Hepatocyte (in vitro differentiated cells): ENCODE results near the gene CPD. TPM values are rescaled to one million over a fixed set of nuclear protein-coding genes. Genes with fewer than 3 reads are reported as not detected.

Source experiments
- DNase-seq: peaks from one replicate; pipeline ENCODE4 v3.0.0-alpha.2; 2016; ENCODE audit warnings: low spot score
- H2AFZ ChIP-seq: fragments of 200-600 bp; sonication (generic); 2 replicates; pipeline ENCODE4 v1.6.0; 2016; ENCODE audit warnings: antibody characterized with exemption, mild to moderate bottlenecking
- H3K27ac ChIP-seq: fragments of 200-600 bp; sonication (generic); 2 replicates; pipeline ENCODE4 v1.5.1; 2016; ENCODE audit warnings: mild to moderate bottlenecking
- H3K27me3 ChIP-seq: fragments of 200-600 bp; sonication (generic); 2 replicates; pipeline ENCODE4 v1.6.1; 2016
- H3K36me3 ChIP-seq: fragments of 200-600 bp; sonication (generic); replicated peaks from 2 replicates; pipeline ENCODE4 v1.5.1; 2016; ENCODE audit warnings: low read depth; ENCODE audit not compliant: insufficient read depth
- H3K4me1 ChIP-seq: fragments of 200-600 bp; sonication (generic); 2 replicates; pipeline ENCODE4 v1.5.1; 2016; ENCODE audit warnings: mild to moderate bottlenecking, moderate library complexity; ENCODE audit not compliant: insufficient read depth
- H3K4me2 ChIP-seq: fragments of 200-600 bp; sonication (generic); 2 replicates; pipeline ENCODE4 v1.6.0; 2016
- H3K4me3 ChIP-seq: fragments of 200-600 bp; sonication (generic); 2 replicates; pipeline ENCODE4 v1.5.1; 2016; ENCODE audit warnings: mild to moderate bottlenecking
- H3K79me2 ChIP-seq: fragments of 200-600 bp; sonication (generic); 2 replicates; pipeline ENCODE4 v1.6.0; 2017; ENCODE audit warnings: mild to moderate bottlenecking
- H3K9me2 ChIP-seq: fragments of 200-600 bp; sonication (generic); replicated peaks from 2 replicates; pipeline ENCODE4 v1.6.0; 2017; ENCODE audit warnings: mild to moderate bottlenecking; ENCODE audit not compliant: insufficient read depth
- H3K9me3 ChIP-seq: fragments of 200-600 bp; sonication (generic); 2 replicates; pipeline ENCODE4 v1.5.1; 2016; ENCODE audit warnings: low read depth, mild to moderate bottlenecking
- H4K20me1 ChIP-seq: fragments of 200-600 bp; sonication (generic); 2 replicates; pipeline ENCODE4 v1.6.0; 2016; ENCODE audit warnings: mild to moderate bottlenecking; ENCODE audit not compliant: insufficient read depth, poor library complexity, severe bottlenecking
- EZH2 ChIP-seq: fragments of 200-600 bp; sonication (generic); IDR thresholded peaks from 2 replicates; pipeline ENCODE4 v1.6.1; 2016; ENCODE audit warnings: antibody characterized with exemption, mild to moderate bottlenecking, borderline replicate concordance
- EZH2phosphoT487 ChIP-seq: fragments of 200-600 bp; sonication (generic); IDR thresholded peaks from one replicate; pipeline ENCODE4 v1.6.1; 2018; ENCODE audit warnings: antibody characterized with exemption, mild to moderate bottlenecking, low read depth, moderate library complexity; ENCODE audit not compliant: unreplicated experiment, severe bottlenecking
- WGBS: methylation state at CpG from one replicate; pipeline ENCODE4 v1.1.6; 2016; ENCODE audit warnings: low lambda C conversion rate; ENCODE audit errors: missing lambda C conversion rate; 5-methylcytosine and 5-hydroxymethylcytosine counted together
- polyA plus RNA-seq: library from polyadenylated mRNA; unstranded; fragments of >200 nt; fragmentation: Nextera tagmentation; extraction: Ambion mirVana; gene quantifications from 2 replicates; pipeline ENCODE4 v1.2.1, GENCODE V29; 2016
- total RNA-seq: library from RNA; depleted of rRNA; stranded (reverse); fragments of >200 nt; gene quantifications from 2 replicates; pipeline ENCODE4 v1.2.3, GENCODE V29; 2014
- TF ChIP-seq, protein P1 (sequence below): fragments of 200-600 bp; sonication (generic); IDR thresholded peaks from 2 replicates; pipeline ENCODE4 v1.5.1; 2016; ENCODE audit warnings: antibody characterized with exemption, mild to moderate bottlenecking; ENCODE audit not compliant: poor library complexity

Gene CPD
- total and polyA plus RNA-seq, 2 experiments from 2014 or later, result 20.7 to 80.6 TPM

DNA sequence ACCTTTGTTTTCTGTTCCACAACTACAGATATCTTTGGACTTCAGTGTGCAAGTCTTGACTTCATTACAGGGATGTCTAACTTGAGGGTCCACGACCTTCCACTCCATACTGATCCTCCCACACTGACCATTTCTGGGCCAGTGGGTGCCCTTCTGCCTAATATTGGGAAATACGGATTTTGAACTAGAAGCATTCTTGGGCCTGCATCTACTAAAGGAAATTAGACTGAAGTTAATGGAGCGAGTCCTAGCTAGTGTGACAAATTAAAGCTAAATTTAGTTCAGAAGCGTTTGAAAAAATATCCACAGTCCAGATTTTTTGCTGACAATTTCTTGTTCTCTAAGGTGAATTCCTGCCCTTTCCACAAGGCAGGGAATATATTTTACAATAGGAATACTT, 34.9 kb upstream of the CPD start:
- H3K36me3 ChIP-seq, result no peaks in the 10 kb centered on the region
- peak overlapping the region; percentile 87 for H3K27ac ChIP-seq
- no peaks in the 10 kb centered on the region for H3K9me2 ChIP-seq
- peak overlapping the region; percentile 58 for H2AFZ ChIP-seq
- DNase-seq, result no peak
- no peak overlapping the region for H3K4me3 ChIP-seq
- H3K4me1 ChIP-seq, result peaks cover 27% of the 10 kb centered on the region
- H3K27me3 ChIP-seq, result no peaks in the 10 kb centered on the region
- H3K4me2 ChIP-seq, result peak overlapping the region; percentile 68
- WGBS, result 94% methylated on average over 4 of the region's 4 CpGs
- no peaks in the 10 kb centered on the region for H4K20me1 ChIP-seq
- H3K79me2 ChIP-seq, result no peaks in the 10 kb centered on the region
- TF ChIP-seq, protein P1, sequence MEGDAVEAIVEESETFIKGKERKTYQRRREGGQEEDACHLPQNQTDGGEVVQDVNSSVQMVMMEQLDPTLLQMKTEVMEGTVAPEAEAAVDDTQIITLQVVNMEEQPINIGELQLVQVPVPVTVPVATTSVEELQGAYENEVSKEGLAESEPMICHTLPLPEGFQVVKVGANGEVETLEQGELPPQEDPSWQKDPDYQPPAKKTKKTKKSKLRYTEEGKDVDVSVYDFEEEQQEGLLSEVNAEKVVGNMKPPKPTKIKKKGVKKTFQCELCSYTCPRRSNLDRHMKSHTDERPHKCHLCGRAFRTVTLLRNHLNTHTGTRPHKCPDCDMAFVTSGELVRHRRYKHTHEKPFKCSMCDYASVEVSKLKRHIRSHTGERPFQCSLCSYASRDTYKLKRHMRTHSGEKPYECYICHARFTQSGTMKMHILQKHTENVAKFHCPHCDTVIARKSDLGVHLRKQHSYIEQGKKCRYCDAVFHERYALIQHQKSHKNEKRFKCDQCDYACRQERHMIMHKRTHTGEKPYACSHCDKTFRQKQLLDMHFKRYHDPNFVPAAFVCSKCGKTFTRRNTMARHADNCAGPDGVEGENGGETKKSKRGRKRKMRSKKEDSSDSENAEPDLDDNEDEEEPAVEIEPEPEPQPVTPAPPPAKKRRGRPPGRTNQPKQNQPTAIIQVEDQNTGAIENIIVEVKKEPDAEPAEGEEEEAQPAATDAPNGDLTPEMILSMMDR, result no peak
- TF ChIP-seq EZH2 (no peak), EZH2phosphoT487 (no peak)
- H3K9me3 ChIP-seq, result no peaks in the 10 kb centered on the region

DNA sequence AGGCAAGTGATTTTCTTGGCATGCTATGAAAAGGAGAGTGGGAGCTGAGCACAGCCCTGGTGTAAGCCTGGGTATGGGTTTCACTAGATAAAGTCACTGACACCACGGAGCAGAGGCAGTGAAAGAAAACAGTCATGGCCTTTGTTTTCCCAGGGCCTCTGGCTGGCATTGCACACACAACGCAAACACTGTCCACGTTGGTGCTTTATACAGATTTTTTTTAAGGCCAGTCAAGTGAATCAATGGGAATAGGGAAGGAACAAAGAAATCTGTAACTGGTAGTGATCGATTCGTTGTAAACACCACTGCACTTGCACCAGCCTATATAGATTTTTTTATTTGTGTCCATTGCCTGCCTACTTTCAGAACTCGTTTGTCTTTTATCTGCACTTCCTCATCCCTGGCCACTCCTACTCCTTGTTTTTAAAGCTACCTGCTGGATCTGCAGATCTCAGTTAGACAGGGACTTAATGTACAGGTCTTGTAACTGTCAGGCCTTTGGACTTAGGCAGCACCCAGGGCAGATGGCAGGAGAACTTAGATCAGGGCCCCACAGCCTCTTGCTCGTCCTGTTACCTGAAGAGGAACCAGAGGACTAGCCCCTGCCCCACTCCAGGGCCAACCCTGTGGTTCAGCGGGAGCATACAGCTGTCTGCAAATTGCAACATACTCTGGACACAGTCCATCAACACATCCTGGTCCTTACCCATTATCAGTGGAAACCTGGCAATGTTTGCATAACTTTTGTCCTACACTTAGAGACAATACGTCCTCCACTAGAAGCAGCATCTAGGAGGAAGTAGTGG, 34.2 kb upstream of the CPD start:
- DNase-seq, result peak; percentile 79
- no peaks in the 10 kb centered on the region for H3K79me2 ChIP-seq
- WGBS, result 37% methylated on average over 9 of the region's 9 CpGs
- no peaks in the 10 kb centered on the region for H3K27me3 ChIP-seq
- H3K4me2 ChIP-seq, result peak overlapping the region; percentile 68
- no peaks in the 10 kb centered on the region for H3K9me2 ChIP-seq
- no peaks in the 10 kb centered on the region for H3K36me3 ChIP-seq
- H3K27ac ChIP-seq, result peak overlapping the region; percentile 87
- H2AFZ ChIP-seq, result peak overlapping the region; percentile 58
- TF ChIP-seq, protein P1, result no peak
- no peak for TF ChIP-seq EZH2phosphoT487
- H4K20me1 ChIP-seq, result no peaks in the 10 kb centered on the region
- peaks cover 27% of the 10 kb centered on the region for H3K4me1 ChIP-seq
- H3K9me3 ChIP-seq, result no peaks in the 10 kb centered on the region
- no peak overlapping the region for H3K4me3 ChIP-seq

DNA sequence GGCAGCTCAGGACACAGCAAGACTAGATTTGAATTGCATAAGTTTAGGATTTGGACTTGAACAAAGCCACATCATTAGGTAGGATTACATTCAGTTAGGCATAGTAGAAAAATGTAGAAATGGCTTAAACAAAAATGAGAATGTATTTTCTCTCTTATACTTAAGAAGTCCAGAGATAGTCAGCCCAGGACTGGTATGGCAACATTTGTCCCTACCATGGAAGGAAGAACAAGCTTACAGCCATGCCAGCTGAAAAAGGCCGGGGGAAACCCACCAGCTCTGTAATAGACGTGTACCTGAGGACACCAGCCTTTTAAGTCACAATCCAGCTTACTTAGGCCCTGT, 33.7 kb upstream of the CPD start:
- Histone ChIP-seq H3K9me2 (no peaks in the 10 kb centered on the region), H3K4me3 (no peak overlapping the region), H3K4me2 (no peak overlapping the region), H4K20me1 (no peaks in the 10 kb centered on the region), H3K36me3 (no peaks in the 10 kb centered on the region), H3K4me1 (peaks cover 27% of the 10 kb centered on the region), H3K27ac (peak overlapping the region; percentile 69), H3K79me2 (no peaks in the 10 kb centered on the region), H3K9me3 (no peaks in the 10 kb centered on the region), H2AFZ (no peak overlapping the region), H3K27me3 (no peaks in the 10 kb centered on the region)
- 88% methylated on average over 2 of the region's 2 CpGs for WGBS
- TF ChIP-seq EZH2phosphoT487, result no peak
- no peak for TF ChIP-seq EZH2
- TF ChIP-seq, protein P1, result no peak
- DNase-seq, result no peak
